Ovary (tissue), 3 donors: ENCODE results near the gene NCOA1.

Experiments
- CTCF ChIP-seq, 3 donors: fragments of 450-650 bp in 2 of 3; fragments of 200-600 bp in 1 of 3; IDR thresholded peaks; one replicate each; pipeline versions ENCODE4 v1.5.1 to v1.8.0; 2016 to 2022; ENCODE audit warnings: antibody characterized with exemption in 3 of 3, mild to moderate bottlenecking in 1 of 3
- POLR2A ChIP-seq: fragments of 450-650 bp; IDR thresholded peaks from one replicate; pipeline ENCODE4 v1.6.1; 2017; ENCODE audit warnings: antibody characterized with exemption, mild to moderate bottlenecking, moderate library complexity
- donor health status: DM: no; HTN: no; CAD: no.

GRCh38 chr2:24816404-24816803, 325.4 kb downstream of the NCOA1 start:
- no peak for TF ChIP-seq CTCF (IDR thresholded peaks at IDR 0.05)
- no peak for TF ChIP-seq POLR2A
